RWPE2 (cell line): ENCODE data around the gene ZBTB8A.
"Not testable (repeated sequence)": the region's sequence is repeated elsewhere in the genome, so short reads cannot be mapped to it uniquely, and the experiment has no call there.

Experiments
- ATAC-seq: fragments of 200-7000 bp; cut with Tn5 transposase; 3 replicates; pipeline ENCODE4 v1.9.1; 2021; ENCODE audit warnings: low read depth
- DNase-seq: peaks from one replicate; pipeline ENCODE4 v3.0.0-alpha.2; 2020; ENCODE audit warnings: low spot score
- H3K27ac ChIP-seq: fragments of 450-650 bp; 2 replicates; pipeline ENCODE4 v1.5.1; 2017; ENCODE audit warnings: mild to moderate bottlenecking; ENCODE audit not compliant: poor library complexity, severe bottlenecking
- H3K27me3 ChIP-seq: fragments of 250-450 bp; sonication (Bioruptor Pico); 2 replicates; pipeline ENCODE4 v1.5.1; 2021; ENCODE audit warnings: mild to moderate bottlenecking, moderate library complexity; ENCODE audit not compliant: insufficient read depth, poor library complexity, severe bottlenecking
- H3K36me3 ChIP-seq: fragments of 250-450 bp; sonication (Bioruptor Pico); 2 replicates; pipeline ENCODE4 v1.5.1; 2020; ENCODE audit warnings: low read depth, mild to moderate bottlenecking, moderate library complexity
- H3K4me1 ChIP-seq: fragments of 250-450 bp; sonication (Bioruptor Pico); 2 replicates; pipeline ENCODE4 v1.5.1; 2021; ENCODE audit warnings: mild to moderate bottlenecking, moderate library complexity; ENCODE audit not compliant: insufficient read depth, poor library complexity, severe bottlenecking
- H3K4me3 ChIP-seq: fragments of 250-450 bp; sonication (Bioruptor Pico); 2 replicates; pipeline ENCODE4 v1.5.1; 2021; ENCODE audit warnings: mild to moderate bottlenecking, moderate library complexity; ENCODE audit not compliant: severe bottlenecking
- H3K9me3 ChIP-seq: fragments of 250-450 bp; sonication (Bioruptor Pico); 2 replicates; pipeline ENCODE4 v1.5.1; 2021; ENCODE audit warnings: mild to moderate bottlenecking, moderate library complexity; ENCODE audit not compliant: severe bottlenecking
- TF ChIP-seq, protein P1 (sequence below): fragments of 450-650 bp; IDR thresholded peaks from one replicate; pipeline ENCODE4 v1.5.1; 2017; ENCODE audit warnings: mild to moderate bottlenecking, moderate library complexity; ENCODE audit not compliant: poor library complexity, severe bottlenecking

The ZBTB8A gene

GRCh38 chr1:32541064-32541566 lies 1.9 kb downstream of the ZBTB8A start:
- no peak overlapping the region for H3K27ac ChIP-seq
- TF ChIP-seq, protein P1, sequence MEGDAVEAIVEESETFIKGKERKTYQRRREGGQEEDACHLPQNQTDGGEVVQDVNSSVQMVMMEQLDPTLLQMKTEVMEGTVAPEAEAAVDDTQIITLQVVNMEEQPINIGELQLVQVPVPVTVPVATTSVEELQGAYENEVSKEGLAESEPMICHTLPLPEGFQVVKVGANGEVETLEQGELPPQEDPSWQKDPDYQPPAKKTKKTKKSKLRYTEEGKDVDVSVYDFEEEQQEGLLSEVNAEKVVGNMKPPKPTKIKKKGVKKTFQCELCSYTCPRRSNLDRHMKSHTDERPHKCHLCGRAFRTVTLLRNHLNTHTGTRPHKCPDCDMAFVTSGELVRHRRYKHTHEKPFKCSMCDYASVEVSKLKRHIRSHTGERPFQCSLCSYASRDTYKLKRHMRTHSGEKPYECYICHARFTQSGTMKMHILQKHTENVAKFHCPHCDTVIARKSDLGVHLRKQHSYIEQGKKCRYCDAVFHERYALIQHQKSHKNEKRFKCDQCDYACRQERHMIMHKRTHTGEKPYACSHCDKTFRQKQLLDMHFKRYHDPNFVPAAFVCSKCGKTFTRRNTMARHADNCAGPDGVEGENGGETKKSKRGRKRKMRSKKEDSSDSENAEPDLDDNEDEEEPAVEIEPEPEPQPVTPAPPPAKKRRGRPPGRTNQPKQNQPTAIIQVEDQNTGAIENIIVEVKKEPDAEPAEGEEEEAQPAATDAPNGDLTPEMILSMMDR, result no peak
- H3K36me3 ChIP-seq, result peaks cover 12% of the 10 kb centered on the region
- H3K4me3 ChIP-seq, result no peak overlapping the region
- H3K4me1 ChIP-seq, result peaks cover 7% of the 10 kb centered on the region
- no peaks in the 10 kb centered on the region for H3K27me3 ChIP-seq
- no peaks in the 10 kb centered on the region for H3K9me3 ChIP-seq
- DNase-seq, result no peak
- ATAC-seq, result no peak

- Histone ChIP-seq H3K9me3 (no peaks in the 10 kb centered on the region), H3K27ac (no peak overlapping the region), H3K27me3 (no peaks in the 10 kb centered on the region), H3K36me3 (peaks cover 10% of the 10 kb centered on the region), H3K4me1 (no peaks in the 10 kb centered on the region), H3K4me3 (no peak overlapping the region)
- DNase-seq (no peak), ATAC-seq (no peak)
- TF ChIP-seq, protein P1, result no peak
Observed at GRCh38 chr1:32546611-32547010, 7.4 kb downstream of the ZBTB8A start.

GRCh38 chr1:32549616-32550015 lies 10.4 kb downstream of the ZBTB8A start:
- TF ChIP-seq, protein P1, result no peak
- no peak for ATAC-seq

GRCh38 chr1:32554288-32554687 lies 15.1 kb downstream of the ZBTB8A start:
- Histone ChIP-seq H3K9me3 (no peaks in the 10 kb centered on the region), H3K27me3 (no peaks in the 10 kb centered on the region), H3K27ac (no peak overlapping the region), H3K36me3 (peaks cover 24% of the 10 kb centered on the region), H3K4me1 (no peaks in the 10 kb centered on the region), H3K4me3 (no peak overlapping the region)
- ATAC-seq, result no peak
- DNase-seq, result no peak
- TF ChIP-seq, protein P1, result no peak

More at GRCh38 chr1:32549616-32550015, 10.4 kb downstream of the ZBTB8A start:
- no peaks in the 10 kb centered on the region for H3K4me1 ChIP-seq
- DNase-seq, result no peak
- H3K27me3 ChIP-seq, result no peaks in the 10 kb centered on the region
- H3K27ac ChIP-seq, result no peak overlapping the region
- H3K9me3 ChIP-seq, result no peaks in the 10 kb centered on the region
- H3K36me3 ChIP-seq, result peaks cover 10% of the 10 kb centered on the region
- no peak overlapping the region for H3K4me3 ChIP-seq

- not testable (repeated sequence) for H3K27ac ChIP-seq, H3K4me1 ChIP-seq, H3K9me3 ChIP-seq, H3K27me3 ChIP-seq, H3K4me3 ChIP-seq, DNase-seq, ATAC-seq
- H3K36me3 ChIP-seq, result peaks cover 24% of the 10 kb centered on the region
Observed at GRCh38 chr1:32557035-32557434, 17.8 kb downstream of the ZBTB8A start.
